ENCODE data around the gene HNRNPA1. TPM values are rescaled to one million over a fixed set of nuclear protein-coding genes. Genes with fewer than 3 reads are reported as not detected.

HNRNPA1 gene
- total and polyA plus RNA-seq, 9 of the 15 experiments (the other 6 are each of a cell fraction or from before 2014, with no cell fraction given), result 1,166 to 2,703 (median 1,815) TPM

DNA sequence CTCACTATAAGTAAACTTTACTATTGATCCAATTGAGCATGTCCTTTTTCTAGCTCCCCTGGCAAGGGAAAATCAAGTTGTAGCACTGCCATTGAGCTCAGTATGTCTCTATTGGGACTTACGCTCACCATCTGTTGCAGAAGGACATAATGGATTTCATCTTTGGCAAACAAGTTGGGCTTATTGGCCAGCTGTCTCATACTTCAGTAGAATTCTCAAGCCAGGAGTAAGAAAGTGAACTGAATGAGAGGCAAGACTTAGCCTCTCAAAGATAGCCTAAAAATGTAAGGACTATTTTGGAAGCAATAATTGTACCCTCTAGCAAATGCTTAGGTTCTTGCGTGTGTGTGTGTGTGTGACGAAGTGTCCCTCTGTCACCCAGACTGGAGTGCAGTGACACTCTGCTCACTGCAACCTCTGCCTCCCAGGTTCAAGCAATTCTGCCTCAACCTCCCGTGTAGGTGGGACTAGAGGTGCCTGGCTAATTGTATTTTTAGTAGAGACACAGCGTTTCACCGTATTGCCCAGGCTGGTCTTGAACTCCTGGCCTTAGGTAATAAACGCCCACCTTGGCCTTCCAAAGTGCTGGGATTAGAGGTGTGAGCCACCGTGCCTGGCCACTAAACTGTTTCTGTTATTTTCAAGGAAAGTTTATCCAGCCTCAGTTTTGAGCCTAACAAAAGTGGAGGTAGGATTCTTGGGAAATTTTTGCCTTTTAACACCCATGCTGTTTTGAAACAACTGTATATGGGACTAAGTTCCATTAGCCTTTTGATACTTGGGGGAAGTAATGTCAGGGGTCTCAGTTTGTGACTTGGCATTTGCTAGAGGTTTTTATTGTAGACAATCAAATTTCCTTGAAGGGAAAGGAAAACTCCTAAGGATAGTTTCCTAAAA, 7.0 kb downstream of the HNRNPA1 start (continued):
- TF ChIP-seq ZNF280B (CRISPR knock-in tag; IDR thresholded peaks at IDR 0.05), result no peak
- TF ChIP-seq ATF2 (CRISPR knock-in tag; IDR thresholded peaks at IDR 0.05), result no peak
- no peak for TF ChIP-seq TBP (optimal IDR thresholded peaks at IDR 0.05; ENCODE audit: low read depth, low read length)
- TF ChIP-seq ETV5 (CRISPR knock-in tag; IDR thresholded peaks at IDR 0.05; ENCODE audit: low read depth), result no peak
- no peak; the same call in 1 of the 2 replicates for TF ChIP-seq CBX1 (IDR thresholded peaks at IDR 0.05; ENCODE audit: low read depth)
- no peak for TF ChIP-seq ZMIZ1 (IDR thresholded peaks at IDR 0.05; ENCODE audit: low read depth in 2 of 2, low read length in 2 of 2)
- no peak for TF ChIP-seq ZNF699 (CRISPR knock-in tag; IDR thresholded peaks at IDR 0.05; ENCODE audit: insufficient replicate concordance)
- no peak for TF ChIP-seq XRCC3 (IDR thresholded peaks at IDR 0.05)
- no peak for TF ChIP-seq ZNF766 (CRISPR knock-in tag; conservative IDR thresholded peaks at IDR 0.05)
- TF ChIP-seq, protein P1, sequence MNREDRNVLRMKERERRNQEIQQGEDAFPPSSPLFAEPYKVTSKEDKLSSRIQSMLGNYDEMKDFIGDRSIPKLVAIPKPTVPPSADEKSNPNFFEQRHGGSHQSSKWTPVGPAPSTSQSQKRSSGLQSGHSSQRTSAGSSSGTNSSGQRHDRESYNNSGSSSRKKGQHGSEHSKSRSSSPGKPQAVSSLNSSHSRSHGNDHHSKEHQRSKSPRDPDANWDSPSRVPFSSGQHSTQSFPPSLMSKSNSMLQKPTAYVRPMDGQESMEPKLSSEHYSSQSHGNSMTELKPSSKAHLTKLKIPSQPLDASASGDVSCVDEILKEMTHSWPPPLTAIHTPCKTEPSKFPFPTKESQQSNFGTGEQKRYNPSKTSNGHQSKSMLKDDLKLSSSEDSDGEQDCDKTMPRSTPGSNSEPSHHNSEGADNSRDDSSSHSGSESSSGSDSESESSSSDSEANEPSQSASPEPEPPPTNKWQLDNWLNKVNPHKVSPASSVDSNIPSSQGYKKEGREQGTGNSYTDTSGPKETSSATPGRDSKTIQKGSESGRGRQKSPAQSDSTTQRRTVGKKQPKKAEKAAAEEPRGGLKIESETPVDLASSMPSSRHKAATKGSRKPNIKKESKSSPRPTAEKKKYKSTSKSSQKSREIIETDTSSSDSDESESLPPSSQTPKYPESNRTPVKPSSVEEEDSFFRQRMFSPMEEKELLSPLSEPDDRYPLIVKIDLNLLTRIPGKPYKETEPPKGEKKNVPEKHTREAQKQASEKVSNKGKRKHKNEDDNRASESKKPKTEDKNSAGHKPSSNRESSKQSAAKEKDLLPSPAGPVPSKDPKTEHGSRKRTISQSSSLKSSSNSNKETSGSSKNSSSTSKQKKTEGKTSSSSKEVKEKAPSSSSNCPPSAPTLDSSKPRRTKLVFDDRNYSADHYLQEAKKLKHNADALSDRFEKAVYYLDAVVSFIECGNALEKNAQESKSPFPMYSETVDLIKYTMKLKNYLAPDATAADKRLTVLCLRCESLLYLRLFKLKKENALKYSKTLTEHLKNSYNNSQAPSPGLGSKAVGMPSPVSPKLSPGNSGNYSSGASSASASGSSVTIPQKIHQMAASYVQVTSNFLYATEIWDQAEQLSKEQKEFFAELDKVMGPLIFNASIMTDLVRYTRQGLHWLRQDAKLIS (CRISPR knock-in tag; IDR thresholded peaks at IDR 0.05), result peak; percentile 85
- TF ChIP-seq PTBP1 (IDR thresholded peaks at IDR 0.05; ENCODE audit: low read depth, low read length), result peak; percentile 69; the same call in 1 of the 2 replicates
- no peak for TF ChIP-seq IFI16 (CRISPR knock-in tag; IDR thresholded peaks at IDR 0.05)
- TF ChIP-seq ARID1B (IDR thresholded peaks at IDR 0.05), result no peak
- peak; percentile 99 for TF ChIP-seq SIRT6 (IDR thresholded peaks at IDR 0.05; ENCODE audit: low read depth, low read length)
- TF ChIP-seq HDAC2 (IDR thresholded peaks at IDR 0.05), result no peak
- TF ChIP-seq DDX20 (tag; IDR thresholded peaks at IDR 0.05; ENCODE audit: low read depth), result no peak
- TF ChIP-seq MAFG (tag; conservative IDR thresholded peaks at IDR 0.05), result no peak

Measured in K562 (cell line).